ENCODE data around the gene IGFBP2. TPM values are rescaled to one million over a fixed set of nuclear protein-coding genes. Genes with fewer than 3 reads are reported as not detected.

IGFBP2 gene
- total RNA-seq, 2 donors from 2014 or later, result 106 to 177 TPM

- Histone ChIP-seq H3K4me1 (peaks cover 4% of the 10 kb centered on the region), H3K4me3 (no peak overlapping the region), H3K27ac (peak overlapping the region; percentile 26), H3K27me3 (peaks cover 11% of the 10 kb centered on the region), H3K9ac (ENCODE audit: low read depth in 2 of 2, low read length in 2 of 2) (peak overlapping the region; percentile 49 to 60), H3K36me3 (no peaks in the 10 kb centered on the region), H3K9me3 (no peaks in the 10 kb centered on the region)
- TF ChIP-seq, protein P1, sequence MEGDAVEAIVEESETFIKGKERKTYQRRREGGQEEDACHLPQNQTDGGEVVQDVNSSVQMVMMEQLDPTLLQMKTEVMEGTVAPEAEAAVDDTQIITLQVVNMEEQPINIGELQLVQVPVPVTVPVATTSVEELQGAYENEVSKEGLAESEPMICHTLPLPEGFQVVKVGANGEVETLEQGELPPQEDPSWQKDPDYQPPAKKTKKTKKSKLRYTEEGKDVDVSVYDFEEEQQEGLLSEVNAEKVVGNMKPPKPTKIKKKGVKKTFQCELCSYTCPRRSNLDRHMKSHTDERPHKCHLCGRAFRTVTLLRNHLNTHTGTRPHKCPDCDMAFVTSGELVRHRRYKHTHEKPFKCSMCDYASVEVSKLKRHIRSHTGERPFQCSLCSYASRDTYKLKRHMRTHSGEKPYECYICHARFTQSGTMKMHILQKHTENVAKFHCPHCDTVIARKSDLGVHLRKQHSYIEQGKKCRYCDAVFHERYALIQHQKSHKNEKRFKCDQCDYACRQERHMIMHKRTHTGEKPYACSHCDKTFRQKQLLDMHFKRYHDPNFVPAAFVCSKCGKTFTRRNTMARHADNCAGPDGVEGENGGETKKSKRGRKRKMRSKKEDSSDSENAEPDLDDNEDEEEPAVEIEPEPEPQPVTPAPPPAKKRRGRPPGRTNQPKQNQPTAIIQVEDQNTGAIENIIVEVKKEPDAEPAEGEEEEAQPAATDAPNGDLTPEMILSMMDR (IDR thresholded peaks at IDR 0.05), result no peak
- no peak for DNase-seq
- intact Hi-C loops (cut with DNase I), result no loop called here
Observed at GRCh38 chr2:216635701-216636550, 2.7 kb downstream of the IGFBP2 start.

DNA sequence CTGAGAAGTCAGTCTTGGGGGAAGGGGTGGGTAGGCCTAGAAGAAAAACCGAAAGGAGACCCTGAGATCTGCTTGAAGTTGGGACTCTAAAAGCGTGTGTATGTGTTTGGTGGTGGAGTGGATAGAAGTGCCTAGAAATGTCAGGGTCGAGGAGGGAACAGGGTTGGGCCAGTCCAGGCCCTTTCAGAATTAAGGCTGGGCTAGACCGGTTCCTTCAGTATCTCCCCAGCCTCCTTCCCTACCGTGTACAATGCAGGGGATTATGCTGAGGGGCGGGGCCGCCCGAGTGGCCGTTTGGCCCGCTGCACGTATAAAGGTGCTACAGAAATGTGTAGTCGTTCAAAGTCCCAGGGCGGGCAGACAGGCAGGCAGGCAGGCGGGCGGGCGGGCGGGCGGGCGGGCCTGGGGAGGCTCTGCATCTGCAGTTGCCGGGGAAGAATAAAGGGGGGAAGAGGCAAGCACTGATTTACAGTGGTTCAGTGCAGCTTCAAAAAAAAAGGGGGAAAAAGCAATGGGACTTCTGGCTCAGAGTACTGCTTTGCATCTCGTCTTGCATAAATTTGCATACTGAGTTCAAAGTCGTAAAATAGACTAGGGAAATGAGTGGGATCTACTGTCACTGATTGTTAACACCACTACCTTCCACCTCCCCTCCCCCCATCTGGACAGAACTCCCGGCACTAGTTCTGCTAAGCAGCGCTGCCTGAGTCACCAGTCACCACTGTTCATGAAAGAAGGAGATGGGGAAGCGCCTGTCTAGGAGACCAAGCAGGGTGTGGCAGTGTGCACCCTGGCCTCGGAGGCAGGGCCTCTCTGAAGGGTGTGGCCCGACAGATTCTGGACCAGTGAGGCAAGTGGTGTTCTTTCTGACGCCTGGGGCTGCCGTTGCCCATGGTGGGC lies 3.6 kb downstream of the IGFBP2 start:
- TF ChIP-seq, protein P1 (IDR thresholded peaks at IDR 0.05), result no peak
- H3K27ac ChIP-seq, result peak overlapping the region; percentile 26
- H3K4me3 ChIP-seq, result no peak overlapping the region
- H3K36me3 ChIP-seq, result no peaks in the 10 kb centered on the region
- intact Hi-C loops (cut with DNase I), result no loop called here
- peak; percentile 88 for DNase-seq
- peaks cover 11% of the 10 kb centered on the region for H3K27me3 ChIP-seq
- H3K9ac ChIP-seq (ENCODE audit: low read depth in 2 of 2, low read length in 2 of 2), result peak overlapping the region; percentile 49 to 60
- H3K4me1 ChIP-seq, result peaks cover 4% of the 10 kb centered on the region
- H3K9me3 ChIP-seq, result no peaks in the 10 kb centered on the region

DNA sequence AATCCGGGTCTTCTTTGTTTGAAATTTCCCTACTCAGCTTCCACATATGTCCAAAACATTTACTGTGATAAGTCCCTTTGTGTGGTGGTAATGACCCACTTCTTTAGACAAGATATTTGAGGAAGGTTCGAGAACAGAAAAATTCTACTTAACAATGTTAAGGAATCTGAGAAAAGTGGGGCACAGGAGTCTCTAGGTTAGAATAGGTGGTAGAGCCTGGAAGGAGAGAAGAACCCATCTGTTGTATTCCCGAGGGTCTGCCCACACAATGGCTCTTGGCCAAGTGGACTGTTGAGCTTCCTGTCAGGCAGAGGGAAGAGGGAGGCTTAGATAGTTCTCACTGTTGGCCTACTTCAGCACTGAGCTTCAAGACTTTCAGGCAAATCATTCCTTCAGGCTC lies 4.3 kb downstream of the IGFBP2 start:
- Histone ChIP-seq H3K4me3 (no peak overlapping the region), H3K27ac (peak overlapping the region; percentile 26), H3K36me3 (no peaks in the 10 kb centered on the region), H3K27me3 (peaks cover 8% of the 10 kb centered on the region), H3K9me3 (no peaks in the 10 kb centered on the region), H3K4me1 (peaks cover 4% of the 10 kb centered on the region), H3K9ac (ENCODE audit: low read depth in 2 of 2, low read length in 2 of 2) (no peak overlapping the region)
- DNase-seq, result no peak
- TF ChIP-seq, protein P1 (IDR thresholded peaks at IDR 0.05), result no peak
- intact Hi-C loops (cut with DNase I), result no loop called here

DNA sequence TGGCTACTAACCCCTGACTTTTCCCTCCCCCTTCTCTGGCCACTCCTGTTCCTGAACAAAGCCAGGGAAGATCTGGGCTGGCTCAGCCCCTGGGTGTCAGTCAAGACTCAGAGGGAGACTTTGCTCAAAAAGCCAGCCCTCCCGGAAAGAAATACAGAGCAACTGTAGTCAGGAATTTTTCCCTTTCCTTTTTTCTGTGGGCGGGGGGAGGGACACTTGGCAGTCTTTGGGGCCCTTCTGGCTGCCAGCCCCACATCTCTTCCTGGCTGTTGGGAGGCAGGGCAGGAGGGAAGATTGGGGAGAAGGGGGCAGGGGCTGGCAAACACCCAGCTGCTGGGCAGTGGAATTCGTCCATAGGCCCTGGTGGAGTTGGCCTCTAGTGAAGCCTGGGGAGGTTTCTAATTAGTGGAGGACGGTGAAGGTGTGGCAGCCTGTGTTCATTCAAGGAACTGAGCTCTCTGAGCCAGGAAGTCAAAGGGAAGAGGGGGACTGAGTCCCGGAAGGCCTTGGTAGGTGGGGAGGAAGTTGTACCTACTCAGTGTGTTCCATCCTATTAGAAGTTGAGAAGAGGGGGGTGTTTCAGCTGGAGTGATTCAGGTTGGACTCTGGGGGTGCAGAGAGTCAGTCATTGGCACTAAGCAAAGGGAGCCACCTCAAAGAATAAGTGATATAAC lies 10.9 kb downstream of the IGFBP2 start:
- H3K9me3 ChIP-seq, result no peaks in the 10 kb centered on the region
- no peaks in the 10 kb centered on the region for H3K27me3 ChIP-seq
- no peak overlapping the region for H3K4me3 ChIP-seq
- intact Hi-C loops (cut with DNase I), result no loop called here
- H3K9ac ChIP-seq (ENCODE audit: low read depth in 2 of 2, low read length in 2 of 2), result peak overlapping the region in 1 of 2 donors; percentile 12
- H3K36me3 ChIP-seq, result no peaks in the 10 kb centered on the region
- TF ChIP-seq, protein P1 (IDR thresholded peaks at IDR 0.05), result no peak
- H3K27ac ChIP-seq, result no peak overlapping the region
- H3K4me1 ChIP-seq, result no peaks in the 10 kb centered on the region
- DNase-seq, result no peak
